Esophagus (tissue), 2 donors: Measurements from ENCODE around the gene AGBL4. TPM values are rescaled to one million over a fixed set of nuclear protein-coding genes. Genes with fewer than 3 reads are reported as not detected.
A peak's percentile ranks its signal among the peaks of the same experiment; 100 is the strongest.

ENCODE experiments used
- H3K27ac ChIP-seq, 2 donors: one replicate each; pipeline ENCODE4 v1.5.1; 2013; ENCODE audit warnings: low read depth in 2 of 2, mild to moderate bottlenecking in 2 of 2, inconsistent platforms in 1 of 2, low read length in 1 of 2, moderate library complexity in 1 of 2
- H3K27me3 ChIP-seq, 2 donors: one replicate each; pipeline ENCODE4 v1.6.1; 2013; ENCODE audit warnings: low read length in 2 of 2, control low read depth in 1 of 2, mild to moderate bottlenecking in 1 of 2; ENCODE audit not compliant: insufficient read depth in 2 of 2, control insufficient read depth in 1 of 2
- H3K36me3 ChIP-seq, 2 donors: one replicate each; pipeline ENCODE4 v1.6.1; 2013; ENCODE audit warnings: low read length in 1 of 2; ENCODE audit not compliant: control insufficient read depth in 2 of 2, insufficient read depth in 2 of 2
- H3K4me1 ChIP-seq, 2 donors: one replicate each; pipeline ENCODE4 v1.6.1; 2013; ENCODE audit warnings: low read length in 1 of 2; ENCODE audit not compliant: control insufficient read depth in 2 of 2, insufficient read depth in 2 of 2
- H3K4me3 ChIP-seq, 2 donors: one replicate each; pipeline ENCODE4 v1.5.1; 2013; ENCODE audit warnings: low read length in 2 of 2, mild to moderate bottlenecking in 2 of 2, low read depth in 1 of 2, moderate library complexity in 1 of 2
- H3K9me3 ChIP-seq, 2 donors: one replicate each; pipeline ENCODE4 v1.6.1; 2013; ENCODE audit warnings: mild to moderate bottlenecking in 2 of 2, low read depth in 1 of 2, low read length in 1 of 2, moderate library complexity in 1 of 2; ENCODE audit not compliant: control insufficient read depth in 2 of 2, insufficient read depth in 1 of 2
- WGBS, 2 donors: extraction: QIAGEN DNeasy Blood & Tissue Kit; methylation state at CpG; one replicate each; pipeline ENCODE4 v1.1.7; 2013; 5-methylcytosine and 5-hydroxymethylcytosine counted together
- polyA plus RNA-seq, 2 donors: library from polyadenylated mRNA; stranded (reverse); fragments of 200-250 nt; gene quantifications; one replicate each; pipeline ENCODE4 v1.2.3, GENCODE V29; 2013
- donor health status: healthy with polysubstance abuse.
- donor health status: Bipolar disorder and iron deficiency.

The AGBL4 gene
- polyA plus RNA-seq, 2 donors = 0.02 TPM; not detected in 1

DNA sequence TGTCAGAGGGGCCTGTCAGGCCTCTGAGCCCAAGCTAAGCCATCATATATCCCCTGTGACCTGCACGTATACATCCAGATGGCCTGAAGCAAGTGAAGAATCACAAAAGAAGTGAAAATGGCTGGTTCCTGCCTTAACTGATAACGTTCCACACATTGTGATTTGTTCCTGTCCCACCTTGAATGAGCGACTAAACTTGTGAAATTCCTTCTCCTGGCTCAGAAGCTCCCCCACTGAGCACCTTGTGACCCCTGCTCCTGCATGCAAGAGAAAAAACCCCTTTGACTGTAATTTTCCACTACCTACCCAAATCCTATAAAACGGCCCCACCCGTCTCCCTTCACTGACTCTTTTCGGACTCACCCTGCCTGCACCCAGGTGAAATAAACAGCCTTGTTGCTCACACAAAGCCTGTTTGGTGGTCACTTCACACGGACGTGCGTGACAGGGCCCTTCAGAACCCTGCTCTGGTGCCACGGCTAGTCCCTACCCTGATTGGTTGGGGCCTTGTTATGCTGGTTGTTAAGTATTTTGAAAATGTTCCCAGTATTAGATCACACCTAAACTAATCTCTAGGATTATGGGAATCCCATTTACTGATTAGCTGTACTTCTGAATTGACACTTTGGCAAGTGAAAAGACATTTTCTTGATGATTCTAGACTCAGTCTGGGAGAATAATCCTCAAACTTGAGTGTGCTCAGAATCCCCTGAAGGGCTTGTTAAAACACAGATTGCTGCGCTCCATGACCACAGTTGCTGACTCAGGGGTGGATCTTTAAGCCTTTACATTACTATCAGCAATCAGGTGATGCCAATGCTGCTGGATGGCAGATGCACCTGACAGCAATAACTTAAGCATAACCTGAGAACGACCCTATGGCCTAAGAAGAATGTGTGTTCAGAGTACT lies 1523.0 kb downstream of the AGBL4 start:
- Histone ChIP-seq H3K9me3 (no peaks in the 10 kb centered on the region), H3K36me3 (no peaks in the 10 kb centered on the region), H3K4me1 (peaks cover 0 to 8% of the 10 kb centered on the region in 2 donors), H3K4me3 (no peak overlapping the region), H3K27me3 (no peaks in the 10 kb centered on the region), H3K27ac (peak overlapping the region; percentile 21 to 49)
- 34 to 55% methylated on average over 12 of the region's 12 CpGs for WGBS, 2 donors

DNA sequence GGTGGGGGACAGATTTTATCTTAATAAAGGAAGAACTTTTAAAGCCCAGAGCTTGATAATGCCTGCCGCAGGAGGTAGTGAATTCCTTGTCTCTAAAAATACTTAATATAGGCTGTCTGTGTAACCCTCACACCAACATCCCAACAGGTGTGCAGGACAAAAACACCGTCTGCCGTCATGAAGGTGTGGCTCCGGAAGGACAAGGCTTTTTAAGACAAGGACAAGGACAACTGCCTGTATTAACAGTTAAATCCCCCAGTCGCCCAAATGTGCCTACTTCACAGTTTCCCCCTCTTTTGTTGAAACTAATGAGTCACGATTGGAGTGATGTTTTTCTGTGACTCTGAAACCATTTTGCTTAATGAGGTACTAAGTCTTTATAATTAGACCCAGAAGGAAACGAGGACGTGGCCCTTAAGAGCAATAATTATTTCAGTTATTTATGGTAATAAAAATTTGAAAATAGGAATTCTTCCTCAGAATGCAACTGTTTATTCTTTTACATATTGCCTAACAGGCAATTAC lies 1524.5 kb downstream of the AGBL4 start:
- no peak overlapping the region for H3K27ac ChIP-seq
- WGBS, 2 donors = 74 to 79% methylated on average over 8 of the region's 8 CpGs
- H3K4me3 ChIP-seq = no peak overlapping the region
- peaks cover 0 to 12% of the 10 kb centered on the region in 2 donors for H3K4me1 ChIP-seq
- no peaks in the 10 kb centered on the region for H3K27me3 ChIP-seq
- no peaks in the 10 kb centered on the region for H3K9me3 ChIP-seq
- H3K36me3 ChIP-seq = no peaks in the 10 kb centered on the region

DNA sequence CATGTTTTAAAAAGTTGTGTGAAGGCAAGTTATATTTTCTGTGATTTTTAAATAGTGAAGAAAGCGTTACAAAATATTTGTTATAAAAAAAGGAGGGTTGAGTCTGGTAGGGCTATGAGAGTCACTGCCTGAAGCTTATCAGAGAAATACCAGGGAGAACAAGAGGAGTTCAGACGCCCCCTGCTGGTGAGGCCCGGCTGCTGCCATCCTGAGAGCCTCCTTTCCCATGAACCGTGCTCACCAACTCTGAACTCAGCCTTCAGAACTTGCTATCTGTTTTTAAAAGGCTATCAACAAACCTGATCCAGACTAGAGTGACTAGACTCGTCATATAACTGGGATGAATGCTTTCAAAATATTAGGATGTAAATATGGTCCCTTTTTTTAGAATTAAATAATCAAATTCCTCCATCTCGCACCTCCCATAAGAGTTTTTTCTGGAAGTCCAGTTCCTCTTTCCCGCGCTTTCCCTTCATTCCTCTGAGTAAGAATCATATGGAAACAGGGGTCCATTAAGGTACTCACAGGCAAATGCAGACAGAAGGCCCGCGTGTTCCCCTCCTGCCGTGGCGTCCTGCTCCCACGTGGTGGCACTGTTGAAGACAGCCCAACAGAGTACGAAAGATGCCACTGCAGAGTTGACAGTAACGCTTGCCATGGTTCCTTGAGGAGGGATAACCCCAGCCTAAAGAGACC lies 1525.5 kb downstream of the AGBL4 start:
- H3K36me3 ChIP-seq = no peaks in the 10 kb centered on the region
- H3K4me1 ChIP-seq = peaks cover 0 to 12% of the 10 kb centered on the region in 2 donors
- H3K27me3 ChIP-seq = no peaks in the 10 kb centered on the region
- WGBS, 2 donors = 31 to 40% methylated on average over 15 of the region's 15 CpGs
- H3K4me3 ChIP-seq = no peak overlapping the region
- no peaks in the 10 kb centered on the region for H3K9me3 ChIP-seq
- no peak overlapping the region for H3K27ac ChIP-seq

DNA sequence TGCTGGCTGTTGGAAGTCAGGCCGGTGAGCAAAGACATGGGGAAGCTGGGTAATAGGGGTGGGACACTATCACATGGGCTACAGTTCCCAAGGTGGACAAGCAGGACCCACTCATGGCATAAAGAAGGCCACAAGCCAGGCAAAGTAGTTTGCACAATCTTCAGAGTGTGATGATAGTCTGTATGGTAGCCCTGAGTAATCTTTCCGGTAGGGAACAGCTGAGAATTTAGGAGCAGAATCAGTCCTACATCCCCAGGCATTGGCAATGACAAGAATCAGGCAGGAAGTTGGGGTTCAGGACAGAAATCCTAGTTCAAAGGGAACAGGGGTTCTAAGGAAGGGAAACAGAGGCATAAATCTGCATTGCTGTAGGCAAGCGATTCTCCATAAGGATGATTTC lies 1527.8 kb downstream of the AGBL4 start:
- no peak overlapping the region for H3K27ac ChIP-seq
- no peaks in the 10 kb centered on the region for H3K27me3 ChIP-seq
- no peaks in the 10 kb centered on the region for H3K9me3 ChIP-seq
- H3K4me1 ChIP-seq = peaks cover 0 to 12% of the 10 kb centered on the region in 2 donors
- no peak overlapping the region for H3K4me3 ChIP-seq
- no peaks in the 10 kb centered on the region for H3K36me3 ChIP-seq
- WGBS, 2 donors = 96 to 97% methylated on average over 3 of the region's 3 CpGs

DNA sequence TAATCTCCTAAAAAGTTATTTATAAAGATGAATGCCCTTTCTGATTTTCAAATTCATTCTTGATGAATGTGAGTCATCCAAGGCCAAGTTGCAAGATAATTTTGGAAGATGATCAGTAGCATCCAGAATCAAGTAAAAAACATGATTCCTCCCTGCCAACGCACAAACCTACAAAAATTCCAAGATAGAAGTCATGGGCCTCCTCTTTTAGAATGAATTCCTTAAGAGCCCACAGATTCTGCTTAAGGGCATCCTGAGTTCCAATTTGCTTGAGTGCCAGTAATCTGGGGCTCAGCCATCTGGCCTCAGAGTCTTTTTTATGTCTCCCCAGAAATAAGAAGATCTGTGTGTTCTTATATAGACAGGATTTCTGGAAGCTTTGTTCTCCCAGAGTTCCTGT lies 1528.6 kb downstream of the AGBL4 start:
- no peak overlapping the region for H3K27ac ChIP-seq
- no peaks in the 10 kb centered on the region for H3K36me3 ChIP-seq
- no peak overlapping the region for H3K4me3 ChIP-seq
- peaks cover 0 to 9% of the 10 kb centered on the region in 2 donors for H3K4me1 ChIP-seq
- 47 to 61% methylated on average over 1 of the region's 1 CpG for WGBS, 2 donors
- no peaks in the 10 kb centered on the region for H3K27me3 ChIP-seq
- no peaks in the 10 kb centered on the region for H3K9me3 ChIP-seq

DNA sequence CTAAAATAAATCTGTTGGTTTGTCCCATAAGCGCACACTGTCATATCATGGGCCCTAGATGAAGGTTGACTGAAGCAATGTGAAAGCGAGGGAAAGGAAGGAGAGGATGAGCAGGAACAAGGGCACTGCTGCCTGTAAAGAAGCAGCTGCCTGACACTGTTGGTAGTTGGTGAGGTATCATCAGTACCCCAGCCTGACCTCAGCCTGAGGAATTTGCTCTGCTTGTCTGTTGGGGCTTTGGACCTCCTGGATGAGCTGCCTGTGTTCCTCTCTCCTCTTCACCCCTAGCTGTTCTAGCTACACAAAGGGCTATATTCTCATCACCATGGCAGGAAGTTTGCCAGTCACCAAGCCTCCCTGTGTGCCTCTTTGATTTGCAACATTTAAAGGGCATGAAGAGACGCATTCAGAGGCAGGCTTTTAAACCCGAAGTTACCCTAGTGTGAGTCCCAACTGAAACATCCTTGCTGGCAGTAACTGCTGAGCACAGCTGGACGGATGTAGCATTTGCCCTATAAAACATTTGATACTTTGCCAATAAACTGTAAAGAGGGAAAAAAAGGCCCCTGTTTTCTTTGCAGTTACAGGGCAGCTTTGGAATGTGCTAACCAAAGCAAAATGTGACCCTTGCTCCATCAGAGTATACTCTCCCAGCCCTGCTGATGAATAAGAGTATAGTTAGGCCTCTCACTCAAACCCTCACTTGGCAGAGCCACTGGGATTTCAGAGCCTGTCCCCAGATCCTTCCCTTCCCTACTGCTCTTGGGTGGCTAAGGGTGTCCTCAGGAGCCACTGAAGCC lies 1529.6 kb downstream of the AGBL4 start:
- H3K9me3 ChIP-seq = no peaks in the 10 kb centered on the region
- peaks cover 0 to 7% of the 10 kb centered on the region in 2 donors for H3K4me1 ChIP-seq
- H3K36me3 ChIP-seq = no peaks in the 10 kb centered on the region
- H3K27me3 ChIP-seq = no peaks in the 10 kb centered on the region
- 45 to 47% methylated on average over 5 of the region's 5 CpGs for WGBS, 2 donors
- H3K4me3 ChIP-seq = no peak overlapping the region
- peak overlapping the region in 1 of 2 donors; percentile 4 for H3K27ac ChIP-seq

DNA sequence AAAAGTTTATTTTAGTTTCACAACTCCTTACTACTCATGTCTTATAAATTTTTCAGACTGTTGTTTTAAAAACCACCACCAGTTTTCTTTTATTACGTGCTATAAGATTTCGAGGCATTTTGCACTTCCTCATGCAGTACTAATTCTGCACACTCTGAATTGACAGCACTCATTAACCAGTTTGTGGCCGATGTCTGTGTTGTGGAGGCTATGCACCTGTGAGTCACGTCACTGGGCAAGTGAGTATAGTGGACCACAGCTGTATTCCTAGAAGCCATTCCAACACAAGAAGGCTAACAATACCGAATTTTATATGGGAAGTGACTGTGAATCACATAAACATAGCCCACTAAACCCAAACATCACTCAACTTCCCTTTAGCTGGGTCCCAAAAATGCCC lies 1530.7 kb downstream of the AGBL4 start:
- Histone ChIP-seq H3K4me3 (no peak overlapping the region), H3K4me1 (peaks cover 0 to 3% of the 10 kb centered on the region in 2 donors), H3K9me3 (no peaks in the 10 kb centered on the region), H3K36me3 (no peaks in the 10 kb centered on the region), H3K27me3 (no peaks in the 10 kb centered on the region), H3K27ac (no peak overlapping the region)
- WGBS, 2 donors = 64 to 70% methylated on average over 5 of the region's 5 CpGs

DNA sequence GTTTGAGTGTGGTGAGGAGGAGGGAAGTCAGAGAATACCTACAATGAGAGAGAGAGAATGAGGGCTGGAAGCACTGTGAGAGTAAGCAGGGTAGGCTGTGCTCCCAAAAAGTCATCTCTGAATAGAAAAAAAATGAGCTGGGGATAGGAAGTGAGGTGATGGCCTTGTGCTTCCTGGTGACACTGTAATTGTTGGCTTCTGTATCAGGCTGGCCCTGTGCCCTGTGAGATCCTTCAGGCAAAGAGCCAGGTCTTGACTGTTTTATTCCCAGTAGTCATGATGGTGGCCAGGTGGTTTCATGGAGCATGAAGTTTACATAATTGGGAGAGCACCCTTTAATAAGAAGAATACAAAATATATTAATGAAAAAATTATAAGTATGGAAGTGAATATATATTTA lies 1531.4 kb downstream of the AGBL4 start:
- no peaks in the 10 kb centered on the region for H3K27me3 ChIP-seq
- H3K4me1 ChIP-seq = peaks cover 0 to 3% of the 10 kb centered on the region in 2 donors
- no peak overlapping the region for H3K27ac ChIP-seq
- H3K4me3 ChIP-seq = no peak overlapping the region
- no peaks in the 10 kb centered on the region for H3K9me3 ChIP-seq
- H3K36me3 ChIP-seq = no peaks in the 10 kb centered on the region

DNA sequence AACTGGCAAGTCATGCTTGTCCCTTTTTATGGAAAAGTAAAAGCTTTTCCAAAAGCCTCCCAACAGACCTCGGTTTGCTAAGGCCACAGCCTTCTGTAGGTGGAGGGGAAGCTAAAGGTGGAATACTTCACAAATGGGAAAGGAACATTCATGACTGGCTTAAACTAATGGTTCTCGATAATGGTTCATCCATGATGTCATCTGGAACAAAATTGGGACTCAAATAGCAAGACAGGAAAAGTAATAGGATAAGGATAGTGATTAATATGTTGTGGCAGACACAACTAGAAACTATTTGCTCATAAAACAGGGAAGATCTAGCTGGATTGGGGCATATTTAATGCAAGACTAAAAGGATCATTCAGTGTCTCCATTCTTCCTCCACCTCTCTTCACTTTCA lies 1535.0 kb downstream of the AGBL4 start:
- no peak overlapping the region for H3K27ac ChIP-seq
- 55 to 87% methylated on average over 2 of the region's 2 CpGs for WGBS, 2 donors

More for the DNA sequence above, 1535.0 kb downstream of the AGBL4 start:
- no peak overlapping the region for H3K4me3 ChIP-seq
- H3K36me3 ChIP-seq = no peaks in the 10 kb centered on the region
- no peaks in the 10 kb centered on the region for H3K27me3 ChIP-seq
- H3K9me3 ChIP-seq = no peaks in the 10 kb centered on the region
- H3K4me1 ChIP-seq = no peaks in the 10 kb centered on the region
